ENCODE data around the gene LZIC. TPM values are rescaled to one million over a fixed set of nuclear protein-coding genes. Genes with fewer than 3 reads are reported as not detected.
A peak's percentile ranks its signal among the peaks of the same experiment; 100 is the strongest.

Gene LZIC
- total and polyA plus RNA-seq, 2 of the 13 experiments (the other 11 are each of a cell fraction or from before 2014, with no cell fraction given) = 25.2 to 71.8 TPM

DNA sequence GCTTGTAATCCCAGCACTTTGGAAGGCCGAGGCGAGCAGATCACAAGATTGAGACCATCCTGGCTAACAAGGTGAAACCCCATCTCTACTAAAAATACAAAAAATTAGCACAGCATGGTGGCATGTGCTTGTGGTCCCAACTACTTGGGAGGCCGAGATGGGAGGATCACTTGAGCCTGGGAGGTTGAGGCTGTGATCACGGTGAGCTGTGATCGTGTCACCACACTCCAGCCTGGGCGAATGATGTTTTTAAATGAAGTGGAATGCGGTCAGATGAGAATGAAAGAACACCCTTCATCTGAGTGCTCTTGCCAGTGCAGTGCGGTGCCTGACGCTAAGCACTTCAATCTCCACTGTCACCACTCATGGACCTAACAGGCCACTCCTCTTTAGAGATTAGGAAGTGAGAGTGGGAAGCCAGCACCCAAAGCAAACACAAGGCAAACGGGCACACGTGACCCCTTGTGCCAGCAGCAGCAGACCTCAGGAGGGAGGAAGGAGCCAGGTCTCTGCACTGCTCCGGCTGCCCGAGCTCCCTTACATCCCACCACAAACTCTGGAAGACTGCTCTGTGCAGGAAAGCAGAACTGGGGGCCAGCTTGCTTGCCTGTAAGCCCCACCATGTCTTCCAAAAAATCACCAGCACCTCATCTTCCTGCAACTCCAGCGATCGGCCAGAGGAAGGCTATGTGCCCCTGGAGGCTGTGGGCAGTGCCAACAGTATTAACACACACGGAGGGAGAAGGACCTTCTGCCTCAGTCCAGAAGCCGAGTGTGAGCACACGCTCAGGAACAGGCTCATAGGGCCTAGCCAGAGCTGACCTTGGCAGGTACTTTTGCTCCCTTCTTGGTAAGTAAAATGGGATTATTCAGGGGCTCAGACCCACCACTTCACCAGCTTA lies 42.8 kb downstream of the LZIC start (continued):
- TF ChIP-seq ETV5 (CRISPR knock-in tag; IDR thresholded peaks at IDR 0.05; ENCODE audit: borderline replicate concordance) (no peak; the same call in 1 of the 2 replicates), ZNF589 (CRISPR knock-in tag; conservative IDR thresholded peaks at IDR 0.05) (no peak), HES4 (CRISPR knock-in tag; IDR thresholded peaks at IDR 0.05; ENCODE audit: borderline replicate concordance) (no peak), CREB1 (IDR thresholded peaks at IDR 0.05) (no peak), CREB1 (CRISPR knock-in tag; IDR thresholded peaks at IDR 0.05) (no peak), ZNF724P (CRISPR knock-in tag; IDR thresholded peaks at IDR 0.05; ENCODE audit: borderline replicate concordance) (no peak), ZNF276 (CRISPR knock-in tag; IDR thresholded peaks at IDR 0.05; ENCODE audit: low read depth) (no peak), CBX5 (CRISPR knock-in tag; IDR thresholded peaks at IDR 0.05; ENCODE audit: borderline replicate concordance) (no peak), ADNP (CRISPR knock-in tag; IDR thresholded peaks at IDR 0.05) (no peak), SOX5 (CRISPR knock-in tag; IDR thresholded peaks at IDR 0.05; ENCODE audit: borderline replicate concordance) (peak; percentile 46; the same call in 1 of the 2 replicates), SNAPC2 (CRISPR knock-in tag; IDR thresholded peaks at IDR 0.05) (no peak), MAZ (IDR thresholded peaks at IDR 0.05; ENCODE audit: borderline replicate concordance, low read depth, low read length) (no peak), MAZ (CRISPR knock-in tag; IDR thresholded peaks at IDR 0.05; ENCODE audit: low read depth) (no peak), HOXA9 (CRISPR knock-in tag; IDR thresholded peaks at IDR 0.05; ENCODE audit: borderline replicate concordance) (no peak), SMARCC2 (IDR thresholded peaks at IDR 0.05) (no peak), HNF4G (IDR thresholded peaks at IDR 0.05; ENCODE audit: borderline replicate concordance, low read depth, low read length) (no peak), HNF4G (CRISPR knock-in tag; IDR thresholded peaks at IDR 0.05; ENCODE audit: borderline replicate concordance, low read depth) (no peak), DMTF1 (CRISPR knock-in tag; IDR thresholded peaks at IDR 0.05) (no peak), GATA4 (IDR thresholded peaks at IDR 0.05; ENCODE audit: borderline replicate concordance, low read depth) (no peak), ZNF557 (CRISPR knock-in tag; IDR thresholded peaks at IDR 0.05) (no peak), MLLT10 (CRISPR knock-in tag; IDR thresholded peaks at IDR 0.05) (no peak), ATF3 (CRISPR knock-in tag; IDR thresholded peaks at IDR 0.05) (no peak), GABPA (IDR thresholded peaks at IDR 0.05; ENCODE audit: low read depth, low read length) (no peak), GABPA (CRISPR knock-in tag; IDR thresholded peaks at IDR 0.05; ENCODE audit: low read depth) (no peak), ZBTB42 (CRISPR knock-in tag; IDR thresholded peaks at IDR 0.05) (no peak), RBM22 (optimal IDR thresholded peaks at IDR 0.05; ENCODE audit: low read length) (no peak)
- TF ChIP-seq, protein P1, sequence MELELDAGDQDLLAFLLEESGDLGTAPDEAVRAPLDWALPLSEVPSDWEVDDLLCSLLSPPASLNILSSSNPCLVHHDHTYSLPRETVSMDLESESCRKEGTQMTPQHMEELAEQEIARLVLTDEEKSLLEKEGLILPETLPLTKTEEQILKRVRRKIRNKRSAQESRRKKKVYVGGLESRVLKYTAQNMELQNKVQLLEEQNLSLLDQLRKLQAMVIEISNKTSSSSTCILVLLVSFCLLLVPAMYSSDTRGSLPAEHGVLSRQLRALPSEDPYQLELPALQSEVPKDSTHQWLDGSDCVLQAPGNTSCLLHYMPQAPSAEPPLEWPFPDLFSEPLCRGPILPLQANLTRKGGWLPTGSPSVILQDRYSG (CRISPR knock-in tag; IDR thresholded peaks at IDR 0.05) = no peak
